MM.1S (cell line): ENCODE measurements around the gene WNT9B.

Source experiments
- EZH2 ChIP-seq: fragments of 300-600 bp; sonication (generic); optimal IDR thresholded peaks from 2 replicates; pipeline ENCODE3; 2017; ENCODE audit warnings: low read depth, mild to moderate bottlenecking, antibody characterized with exemption, low read length, mixed read lengths
- EZH2phosphoT487 ChIP-seq: fragments of 300-600 bp; sonication (generic); IDR thresholded peaks from 2 replicates; pipeline ENCODE4 v1.6.1; 2018; ENCODE audit warnings: antibody characterized with exemption, low read length
- TF ChIP-seq, protein P1 (sequence below): fragments of 300-600 bp; sonication (generic); IDR thresholded peaks from 2 replicates; pipeline ENCODE4 v1.5.1; 2016; ENCODE audit warnings: antibody characterized with exemption, low read length, mixed read lengths

GRCh38 chr17:46839211-46839610 lies 12.2 kb upstream of the WNT9B start:
- TF ChIP-seq, protein P1, sequence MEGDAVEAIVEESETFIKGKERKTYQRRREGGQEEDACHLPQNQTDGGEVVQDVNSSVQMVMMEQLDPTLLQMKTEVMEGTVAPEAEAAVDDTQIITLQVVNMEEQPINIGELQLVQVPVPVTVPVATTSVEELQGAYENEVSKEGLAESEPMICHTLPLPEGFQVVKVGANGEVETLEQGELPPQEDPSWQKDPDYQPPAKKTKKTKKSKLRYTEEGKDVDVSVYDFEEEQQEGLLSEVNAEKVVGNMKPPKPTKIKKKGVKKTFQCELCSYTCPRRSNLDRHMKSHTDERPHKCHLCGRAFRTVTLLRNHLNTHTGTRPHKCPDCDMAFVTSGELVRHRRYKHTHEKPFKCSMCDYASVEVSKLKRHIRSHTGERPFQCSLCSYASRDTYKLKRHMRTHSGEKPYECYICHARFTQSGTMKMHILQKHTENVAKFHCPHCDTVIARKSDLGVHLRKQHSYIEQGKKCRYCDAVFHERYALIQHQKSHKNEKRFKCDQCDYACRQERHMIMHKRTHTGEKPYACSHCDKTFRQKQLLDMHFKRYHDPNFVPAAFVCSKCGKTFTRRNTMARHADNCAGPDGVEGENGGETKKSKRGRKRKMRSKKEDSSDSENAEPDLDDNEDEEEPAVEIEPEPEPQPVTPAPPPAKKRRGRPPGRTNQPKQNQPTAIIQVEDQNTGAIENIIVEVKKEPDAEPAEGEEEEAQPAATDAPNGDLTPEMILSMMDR: no peak
- no peak for TF ChIP-seq EZH2
- no peak for TF ChIP-seq EZH2phosphoT487
